ENCODE data around the gene LIAS. TPM values are rescaled to one million over a fixed set of nuclear protein-coding genes. Genes with fewer than 3 reads are reported as not detected.

LIAS gene
- polyA plus RNA-seq, 1 donor (not counting 4 experiments of a cell fraction or from before 2014, with no cell fraction given), result 20.6 TPM

DNA sequence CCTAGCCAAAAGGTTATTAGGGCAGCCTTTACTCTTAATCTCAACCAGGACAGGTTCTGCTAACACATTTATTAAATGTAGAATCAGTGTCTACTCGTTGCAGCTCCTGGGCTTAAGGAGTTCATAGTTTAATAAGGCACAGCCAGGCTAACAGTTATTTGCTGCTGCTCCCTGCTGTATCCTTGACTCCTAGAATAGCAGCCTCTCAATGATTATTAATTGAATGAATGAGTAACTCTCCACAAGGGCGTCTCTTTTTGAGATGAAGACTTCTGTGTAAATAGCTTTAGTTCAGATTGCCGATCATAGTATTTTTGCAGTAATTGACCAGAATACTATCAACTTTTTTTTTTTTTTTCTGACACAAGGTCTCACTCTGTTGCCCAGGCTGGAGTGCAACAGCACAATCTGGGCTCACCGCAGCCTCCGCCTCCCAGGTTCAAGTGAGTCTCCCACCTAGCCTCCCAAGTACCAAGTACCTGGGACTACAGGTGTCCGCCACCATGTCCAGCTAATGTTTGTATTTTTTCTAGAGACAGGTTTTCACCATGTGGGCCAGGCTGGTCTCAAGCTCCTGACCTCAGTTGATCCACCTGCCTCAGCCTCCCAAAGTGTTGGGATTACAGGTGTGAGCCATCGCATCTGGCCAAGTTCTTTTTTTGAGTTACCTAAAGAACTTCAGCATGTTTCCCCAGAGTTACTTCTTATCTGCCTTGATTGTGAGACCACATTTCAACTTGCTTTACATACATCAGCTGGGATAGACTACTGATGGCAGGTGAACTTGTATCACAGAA is 65.5 kb downstream of the LIAS start:
- peaks cover 43% of the 10 kb centered on the region for H3K79me2 ChIP-seq (ENCODE audit: control insufficient read depth, insufficient read depth, low read length)
- peaks cover 9% of the 10 kb centered on the region for H3K4me1 ChIP-seq (ENCODE audit: control insufficient read depth, extremely low read depth, insufficient read depth, low read length)
- TF ChIP-seq EZH2 (IDR thresholded peaks at IDR 0.05; ENCODE audit: low read length), result no peak
- TF ChIP-seq, protein P1, sequence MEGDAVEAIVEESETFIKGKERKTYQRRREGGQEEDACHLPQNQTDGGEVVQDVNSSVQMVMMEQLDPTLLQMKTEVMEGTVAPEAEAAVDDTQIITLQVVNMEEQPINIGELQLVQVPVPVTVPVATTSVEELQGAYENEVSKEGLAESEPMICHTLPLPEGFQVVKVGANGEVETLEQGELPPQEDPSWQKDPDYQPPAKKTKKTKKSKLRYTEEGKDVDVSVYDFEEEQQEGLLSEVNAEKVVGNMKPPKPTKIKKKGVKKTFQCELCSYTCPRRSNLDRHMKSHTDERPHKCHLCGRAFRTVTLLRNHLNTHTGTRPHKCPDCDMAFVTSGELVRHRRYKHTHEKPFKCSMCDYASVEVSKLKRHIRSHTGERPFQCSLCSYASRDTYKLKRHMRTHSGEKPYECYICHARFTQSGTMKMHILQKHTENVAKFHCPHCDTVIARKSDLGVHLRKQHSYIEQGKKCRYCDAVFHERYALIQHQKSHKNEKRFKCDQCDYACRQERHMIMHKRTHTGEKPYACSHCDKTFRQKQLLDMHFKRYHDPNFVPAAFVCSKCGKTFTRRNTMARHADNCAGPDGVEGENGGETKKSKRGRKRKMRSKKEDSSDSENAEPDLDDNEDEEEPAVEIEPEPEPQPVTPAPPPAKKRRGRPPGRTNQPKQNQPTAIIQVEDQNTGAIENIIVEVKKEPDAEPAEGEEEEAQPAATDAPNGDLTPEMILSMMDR (optimal IDR thresholded peaks at IDR 0.05 in 1 of 3, IDR thresholded peaks at IDR 0.05 in 1 of 3, conservative IDR thresholded peaks at IDR 0.05 in 1 of 3; ENCODE audit: extremely low read depth in 1 of 3, insufficient read depth in 2 of 3, low read length in 3 of 3), result no peak
- no peaks in the 10 kb centered on the region for H3K9me1 ChIP-seq (ENCODE audit: control insufficient read depth, extremely low read depth, insufficient read depth, low read length)
- dilution Hi-C loops (cut with MboI; ENCODE audit: extremely low pct_ligation_motif_present, low sequenced_read_pairs), result no loop called here
- no peak overlapping the region for H3K27ac ChIP-seq (ENCODE audit: control insufficient read depth, insufficient read depth, low read length)
- H3K4me2 ChIP-seq (ENCODE audit: control insufficient read depth, extremely low read depth, insufficient read depth, low read depth, low read length), result no peak overlapping the region
- no peak overlapping the region for H2AFZ ChIP-seq (ENCODE audit: control insufficient read depth, low read length)
- DNase-seq (ENCODE audit: low read depth, low spot score), result no peak
- no peaks in the 10 kb centered on the region for H3K27me3 ChIP-seq (ENCODE audit: control insufficient read depth, extremely low read depth, insufficient read depth, low read length)
- FAIRE-seq, result no peak
- no peaks in the 10 kb centered on the region for H3K9me3 ChIP-seq (ENCODE audit: control insufficient read depth, low read depth, low read length)
- H3K9ac ChIP-seq (ENCODE audit: control insufficient read depth, extremely low read depth, insufficient read depth, low read length), result no peak overlapping the region
- peaks cover 0 to 2% of the 10 kb centered on the region in 2 experiments for H3K36me3 ChIP-seq (ENCODE audit: control insufficient read depth in 2 of 2, extremely low read depth in 1 of 2, insufficient read depth in 2 of 2, low read length in 2 of 2)
- no peaks in the 10 kb centered on the region for H4K20me1 ChIP-seq (ENCODE audit: control insufficient read depth, extremely low read depth, insufficient read depth, low read length)
- no peak overlapping the region for H3K4me3 ChIP-seq (ENCODE audit: control insufficient read depth in 2 of 3, extremely low read depth in 1 of 3, insufficient read depth in 2 of 3, low read depth in 1 of 3, low read length in 3 of 3)

DNA sequence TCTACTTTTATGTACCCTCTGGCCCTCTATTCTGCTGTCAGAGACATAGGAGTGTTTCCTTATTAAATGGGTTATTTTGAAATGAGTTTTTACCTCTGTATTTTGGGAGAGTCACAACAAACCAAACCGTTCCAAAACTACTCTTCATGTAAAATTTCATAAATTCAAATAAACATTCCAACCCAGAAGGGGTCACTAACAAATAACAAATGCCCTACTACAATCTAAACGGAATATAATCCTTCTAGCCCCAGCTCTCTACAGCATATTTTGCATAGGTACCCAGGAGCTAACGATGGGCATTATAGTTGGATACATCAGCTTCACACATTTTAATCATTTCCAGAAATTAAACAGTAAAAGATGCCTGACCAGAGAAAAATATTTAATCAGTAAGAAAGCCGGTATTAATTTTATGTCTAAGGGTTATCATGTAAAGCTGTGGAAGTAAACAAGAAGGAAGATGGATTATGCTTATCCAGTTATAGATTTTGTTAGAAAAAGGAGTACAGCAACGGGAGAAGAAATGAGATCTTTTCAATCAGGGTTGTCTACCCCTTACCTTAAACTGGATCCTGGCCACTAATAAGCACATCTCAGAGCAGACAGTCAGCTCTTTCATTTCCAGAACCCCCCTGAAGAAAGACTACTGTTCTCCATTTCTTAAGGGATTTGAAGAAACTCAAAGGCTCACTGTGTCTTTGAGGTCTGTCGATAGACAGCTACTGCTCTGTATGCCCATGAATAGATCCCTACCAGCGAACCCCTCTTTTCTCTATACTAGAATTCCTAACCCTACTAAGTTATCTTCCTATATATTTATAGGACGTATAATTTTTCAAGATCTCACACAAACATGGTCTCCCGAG is 67.2 kb downstream of the LIAS start:
- dilution Hi-C loops (cut with MboI; ENCODE audit: extremely low pct_ligation_motif_present, low sequenced_read_pairs), result no loop called here
- Histone ChIP-seq H3K4me1 (ENCODE audit: control insufficient read depth, extremely low read depth, insufficient read depth, low read length) (peaks cover 9% of the 10 kb centered on the region), H3K4me3 (ENCODE audit: control insufficient read depth in 2 of 3, extremely low read depth in 1 of 3, insufficient read depth in 2 of 3, low read depth in 1 of 3, low read length in 3 of 3) (peak overlapping the region; percentile 86 to 99 (median 97)), H3K27ac (ENCODE audit: control insufficient read depth, insufficient read depth, low read length) (peak overlapping the region; percentile 90), H3K27me3 (ENCODE audit: control insufficient read depth, extremely low read depth, insufficient read depth, low read length) (no peaks in the 10 kb centered on the region), H3K4me2 (ENCODE audit: control insufficient read depth, extremely low read depth, insufficient read depth, low read depth, low read length) (peak overlapping the region; percentile 97), H3K36me3 (ENCODE audit: control insufficient read depth in 2 of 2, extremely low read depth in 1 of 2, insufficient read depth in 2 of 2, low read length in 2 of 2) (no peaks in the 10 kb centered on the region), H2AFZ (ENCODE audit: control insufficient read depth, low read length) (peak overlapping the region; percentile 91), H3K79me2 (ENCODE audit: control insufficient read depth, insufficient read depth, low read length) (peaks cover 43% of the 10 kb centered on the region), H3K9me1 (ENCODE audit: control insufficient read depth, extremely low read depth, insufficient read depth, low read length) (no peaks in the 10 kb centered on the region), H3K9me3 (ENCODE audit: control insufficient read depth, low read depth, low read length) (no peaks in the 10 kb centered on the region), H4K20me1 (ENCODE audit: control insufficient read depth, extremely low read depth, insufficient read depth, low read length) (no peaks in the 10 kb centered on the region), H3K9ac (ENCODE audit: control insufficient read depth, extremely low read depth, insufficient read depth, low read length) (peak overlapping the region; percentile 93)
- TF ChIP-seq, protein P1 (optimal IDR thresholded peaks at IDR 0.05 in 1 of 3, IDR thresholded peaks at IDR 0.05 in 1 of 3, conservative IDR thresholded peaks at IDR 0.05 in 1 of 3; ENCODE audit: extremely low read depth in 1 of 3, insufficient read depth in 2 of 3, low read length in 3 of 3), result no peak
- TF ChIP-seq EZH2 (IDR thresholded peaks at IDR 0.05; ENCODE audit: low read length), result no peak
- no peak for FAIRE-seq
- DNase-seq (ENCODE audit: low read depth, low spot score), result no peak
